Measurements from ENCODE around the gene RABGAP1L.
"Not testable (repeated sequence)": the region's sequence is repeated elsewhere in the genome, so short reads cannot be mapped to it uniquely, and the experiment has no call there.

The RABGAP1L gene

GRCh38 chr1:174829990-174830389 lies 670.7 kb downstream of the RABGAP1L start:
- no peak for DNase-seq

GRCh38 chr1:174836543-174836942 lies 677.2 kb downstream of the RABGAP1L start:
- no peak for DNase-seq

- no peak for DNase-seq
Observed at GRCh38 chr1:174837386-174837785, 678.1 kb downstream of the RABGAP1L start.

- DNase-seq: no peak
Observed at GRCh38 chr1:174839211-174839610, 679.9 kb downstream of the RABGAP1L start.

- DNase-seq: peak in 1 of 2 donors; percentile 4
Observed at GRCh38 chr1:174841747-174842146, 682.4 kb downstream of the RABGAP1L start.

- not testable (repeated sequence) for DNase-seq
Observed at GRCh38 chr1:174848593-174849560, 689.6 kb downstream of the RABGAP1L start.

- DNase-seq: no peak
Observed at GRCh38 chr1:174850726-174851125, 691.4 kb downstream of the RABGAP1L start.

- DNase-seq: no peak
Observed at GRCh38 chr1:174858301-174858700, 699.0 kb downstream of the RABGAP1L start.

- no peak for DNase-seq
Observed at GRCh38 chr1:174870319-174870718, 711.0 kb downstream of the RABGAP1L start.

GRCh38 chr1:174871886-174872285 lies 712.6 kb downstream of the RABGAP1L start:
- DNase-seq: no peak

GRCh38 chr1:174872615-174873058 lies 713.3 kb downstream of the RABGAP1L start:
- no peak for DNase-seq

GRCh38 chr1:174874331-174875053 lies 715.2 kb downstream of the RABGAP1L start:
- peak in 1 of 2 donors; percentile 6 for DNase-seq

GRCh38 chr1:174875306-174875705 lies 716.0 kb downstream of the RABGAP1L start:
- DNase-seq: peak; percentile 42 to 43

- peak in 1 of 2 donors; percentile 2 for DNase-seq
Observed at GRCh38 chr1:174877208-174877673, 717.9 kb downstream of the RABGAP1L start.

GRCh38 chr1:174880171-174880570 lies 720.9 kb downstream of the RABGAP1L start:
- DNase-seq: no peak

GRCh38 chr1:174883409-174883808 lies 724.1 kb downstream of the RABGAP1L start:
- DNase-seq: peak in 1 of 2 donors; percentile 31

GRCh38 chr1:174884038-174884437 lies 724.7 kb downstream of the RABGAP1L start:
- DNase-seq: no peak

GRCh38 chr1:174884566-174884965 lies 725.2 kb downstream of the RABGAP1L start:
- DNase-seq: no peak

GRCh38 chr1:174890024-174890423 lies 730.7 kb downstream of the RABGAP1L start:
- DNase-seq: no peak

- no peak for DNase-seq
Observed at GRCh38 chr1:174892016-174892415, 732.7 kb downstream of the RABGAP1L start.

- DNase-seq: no peak
Observed at GRCh38 chr1:174894117-174894762, 734.9 kb downstream of the RABGAP1L start.

GRCh38 chr1:174895610-174896009 lies 736.3 kb downstream of the RABGAP1L start:
- not testable (repeated sequence) for DNase-seq

Measured in CD4-positive, alpha-beta T cell treated with Interleukin-1 beta for 1 hour (primary cell).